Left lobe of liver (tissue), 2 donors: Measurements from ENCODE around the gene DEFB126. TPM values are rescaled to one million over a fixed set of nuclear protein-coding genes. Genes with fewer than 3 reads are reported as not detected.
"Not testable (repeated sequence)": the region's sequence is repeated elsewhere in the genome, so short reads cannot be mapped to it uniquely, and the experiment has no call there.

Source experiments
- ATAC-seq: fragments of 200-7000 bp; cut with Tn5 transposase; one replicate; pipeline ENCODE4 v1.9.1; 2020; ENCODE audit warnings: mild to moderate bottlenecking, moderate library complexity
- DNase-seq: peaks from one replicate; pipeline ENCODE4 v3.0.0-alpha.2; 2020; ENCODE audit warnings: low spot score
- total RNA-seq: library from RNA; stranded (reverse); gene quantifications from one replicate; pipeline ENCODE4 v1.2.1, GENCODE V29; 2021
- donor health status: DM: no; HTN: no; CAD: no; lungs with moderate emphysema.
- donor health status: DM: no; HTN: yes; CAD: no.

Gene DEFB126
- not detected for total RNA-seq

- DNase-seq (no peak), ATAC-seq (no peak)
Measured at GRCh38 chr20:142290-142689, at the start of gene DEFB126. DEFB126 (plus strand) TSS chr20:142590; CDS start chr20:142629, 39 bp downstream.

- ATAC-seq: no peak
- no peak for DNase-seq
Measured at GRCh38 chr20:93641-94040, 48.7 kb upstream of the DEFB126 start.

- DNase-seq: no peak
- no peak for ATAC-seq
Measured at GRCh38 chr20:95215-95614, 47.2 kb upstream of the DEFB126 start.

- not testable (repeated sequence) for DNase-seq, ATAC-seq
Measured at GRCh38 chr20:97691-98090, 44.7 kb upstream of the DEFB126 start.

GRCh38 chr20:101975-102374 lies 40.4 kb upstream of the DEFB126 start:
- DNase-seq (no peak), ATAC-seq (no peak)

GRCh38 chr20:103456-103855 lies 38.9 kb upstream of the DEFB126 start:
- DNase-seq (no peak), ATAC-seq (no peak)

- no peak for ATAC-seq
Measured at GRCh38 chr20:112396-112795, 30.0 kb upstream of the DEFB126 start.

GRCh38 chr20:117518-117917 lies 24.9 kb upstream of the DEFB126 start:
- DNase-seq: no peak
- no peak for ATAC-seq

More at GRCh38 chr20:112396-112795, 30.0 kb upstream of the DEFB126 start:
- no peak for DNase-seq

GRCh38 chr20:129786-130323 lies 12.5 kb upstream of the DEFB126 start:
- DNase-seq, ATAC-seq: not testable (repeated sequence)

GRCh38 chr20:137668-138490 lies 4.5 kb upstream of the DEFB126 start:
- DNase-seq (no peak), ATAC-seq (no peak)

GRCh38 chr20:145877-146276 lies 3.5 kb downstream of the DEFB126 start:
- DNase-seq: no peak
- ATAC-seq: no peak

GRCh38 chr20:152131-152530 lies 9.7 kb downstream of the DEFB126 start:
- DNase-seq (no peak), ATAC-seq (no peak)

GRCh38 chr20:157154-157553 lies 14.8 kb downstream of the DEFB126 start, which contains the start of gene DEFB127:
DEFB127 (plus strand) TSS chr20:157454; CDS start chr20:157545, 91 bp downstream.
- ATAC-seq (no peak), DNase-seq (no peak)

GRCh38 chr20:164618-165017 lies 22.2 kb downstream of the DEFB126 start:
- DNase-seq (peak; percentile 47), ATAC-seq (peak; percentile 95)

- ATAC-seq: no peak
- DNase-seq: no peak
Measured at GRCh38 chr20:168876-169275, 26.5 kb downstream of the DEFB126 start.

GRCh38 chr20:184288-184687 lies 41.9 kb downstream of the DEFB126 start:
- DNase-seq (no peak), ATAC-seq (no peak)

GRCh38 chr20:187733-188132 lies 45.3 kb downstream of the DEFB126 start:
- DNase-seq (no peak), ATAC-seq (no peak)

- DNase-seq (no peak), ATAC-seq (no peak)
Measured at GRCh38 chr20:189611-190010, 47.2 kb downstream of the DEFB126 start, which contains the start of gene DEFB128. DEFB128 (minus strand) TSS chr20:189711; CDS start chr20:189623, 88 bp downstream.
